ENCODE data around the gene TMEM222. TPM values are rescaled to one million over a fixed set of nuclear protein-coding genes. Genes with fewer than 3 reads are reported as not detected.

The TMEM222 gene
- total and polyA plus RNA-seq, 2 of the 4 experiments (the other 2 are of a cell fraction), result 19.9 to 54.1 TPM

GRCh38 chr1:27356619-27357280 is 34.8 kb downstream of the TMEM222 start:
- ATAC-seq (ENCODE audit: low read depth), result no peak
- POLR2A ChIA-PET (ENCODE audit: unreplicated experiment), result no interaction called here

More at GRCh38 chr1:27356619-27357280, 34.8 kb downstream of the TMEM222 start:
- Histone ChIP-seq H3K56ac (ENCODE audit: extremely low read depth, insufficient read depth, low read length) (no peak overlapping the region), H3K4me1 (ENCODE audit: control insufficient read depth, insufficient read depth, low read length) (no peaks in the 10 kb centered on the region), H3K9me1 (ENCODE audit: insufficient read depth, low read length) (no peaks in the 10 kb centered on the region), H4K91ac (ENCODE audit: insufficient read depth, low read depth, low read length) (no peak overlapping the region), H3K4me2 (ENCODE audit: low read depth, low read length) (no peak overlapping the region), H3K14ac (replicated peaks; ENCODE audit: low read depth, low read length) (no peak overlapping the region), H2BK15ac (ENCODE audit: low read depth, low read length) (no peak overlapping the region), H3K4ac (ENCODE audit: low read depth, low read length) (no peak overlapping the region), H3K27me3 (ENCODE audit: control insufficient read depth, insufficient read depth, low read length) (no peaks in the 10 kb centered on the region), H3K18ac (ENCODE audit: low read depth, low read length) (no peak overlapping the region), H3K4me3 (ENCODE audit: insufficient read depth, low read depth, low read length) (no peak overlapping the region), H3K36me3 (ENCODE audit: control insufficient read depth, insufficient read depth, low read length) (peaks cover 35% of the 10 kb centered on the region), H3K9ac (ENCODE audit: low read depth, low read length) (no peak overlapping the region), H2BK120ac (ENCODE audit: low read depth, low read length) (no peak overlapping the region), H2AK9ac (replicated peaks; ENCODE audit: low read depth, low read length, poor library complexity) (no peak overlapping the region), H2AK5ac (ENCODE audit: low read depth, low read length) (no peak overlapping the region), H3K9me3 (ENCODE audit: control insufficient read depth, insufficient read depth, low read length) (no peaks in the 10 kb centered on the region), H3K79me1 (ENCODE audit: low read depth in 1 of 2, low read length in 2 of 2) (no peaks in the 10 kb centered on the region), H3K27ac (ENCODE audit: insufficient read depth, low read length) (no peak overlapping the region), H3K23ac (ENCODE audit: low read depth, low read length) (no peak overlapping the region), H4K8ac (ENCODE audit: low read depth in 2 of 2, low read length in 2 of 2) (no peak overlapping the region), H2BK5ac (ENCODE audit: low read depth, low read length, poor library complexity, severe bottlenecking) (no peak overlapping the region), H4K5ac (ENCODE audit: low read depth, low read length) (no peak overlapping the region), H2BK20ac (ENCODE audit: low read depth, low read length) (no peak overlapping the region), H2AFZ (replicated peaks; ENCODE audit: low read length, poor library complexity) (no peak overlapping the region), H4K20me1 (ENCODE audit: insufficient read depth, low read length) (no peaks in the 10 kb centered on the region)
- in situ Hi-C loops (cut with MboI; ENCODE audit: low sequenced_read_pairs), result no loop called here
- intact Hi-C loops (cut with micrococcal nuclease), result loop anchor here (1.0 kb wide), 1 partner anchor 39 kb away; no protein-coding TSS in a partner anchor
- DNase-seq, result no peak
- WGBS, 2 experiments (ENCODE audit: extremely low coverage in 2 of 2, insufficient read length in 1 of 2), result 82% methylated on average over 22 of the region's 37 CpGs; no CpG with 5 or more reads in 1 of the 2 experiments
- no peak for TF ChIP-seq ELK1 (IDR thresholded peaks at IDR 0.05; ENCODE audit: borderline replicate concordance, low read depth, low read length)
- TF ChIP-seq RAD21 (IDR thresholded peaks at IDR 0.05; ENCODE audit: low read length), result no peak
- TF ChIP-seq CTCF (conservative IDR thresholded peaks at IDR 0.05; ENCODE audit: low read depth, low read length), result no peak
- TF ChIP-seq, protein P1, sequence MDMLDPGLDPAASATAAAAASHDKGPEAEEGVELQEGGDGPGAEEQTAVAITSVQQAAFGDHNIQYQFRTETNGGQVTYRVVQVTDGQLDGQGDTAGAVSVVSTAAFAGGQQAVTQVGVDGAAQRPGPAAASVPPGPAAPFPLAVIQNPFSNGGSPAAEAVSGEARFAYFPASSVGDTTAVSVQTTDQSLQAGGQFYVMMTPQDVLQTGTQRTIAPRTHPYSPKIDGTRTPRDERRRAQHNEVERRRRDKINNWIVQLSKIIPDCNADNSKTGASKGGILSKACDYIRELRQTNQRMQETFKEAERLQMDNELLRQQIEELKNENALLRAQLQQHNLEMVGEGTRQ (IDR thresholded peaks at IDR 0.05; ENCODE audit: low read depth, low read length), result no peak
- TF ChIP-seq MAFK (IDR thresholded peaks at IDR 0.05; ENCODE audit: low read depth, low read length), result no peak
- TF ChIP-seq POLR2A (IDR thresholded peaks at IDR 0.05; ENCODE audit: low read depth, low read length), result no peak
- no peak for TF ChIP-seq FOS (IDR thresholded peaks at IDR 0.05; ENCODE audit: low read depth, low read length)
- no peak for TF ChIP-seq BHLHE40 (IDR thresholded peaks at IDR 0.05; ENCODE audit: low read depth, low read length)
- TF ChIP-seq RCOR1 (IDR thresholded peaks at IDR 0.05; ENCODE audit: insufficient replicate concordance, low read length), result no peak
- no TSS peak for BruUV-seq (replicated peaks)
- CTCF ChIA-PET, result interaction anchor here (0.5 to 1.6 kb wide), 3 partner anchors 31 to 769 kb away, joined by 3 to 6 read pairs (median 3); no protein-coding TSS in a partner anchor
- dilution Hi-C loops (cut with HindIII; ENCODE audit: low sequenced_read_pairs, unreplicated experiment), result no loop called here

Measured in IMR-90 (cell line).